ENCODE results near the gene TSSK3. TPM values are rescaled to one million over a fixed set of nuclear protein-coding genes. Genes with fewer than 3 reads are reported as not detected.

TSSK3 gene
- total RNA-seq, 2 donors from 2014 or later, result 1.2 to 1.9 TPM

DNA sequence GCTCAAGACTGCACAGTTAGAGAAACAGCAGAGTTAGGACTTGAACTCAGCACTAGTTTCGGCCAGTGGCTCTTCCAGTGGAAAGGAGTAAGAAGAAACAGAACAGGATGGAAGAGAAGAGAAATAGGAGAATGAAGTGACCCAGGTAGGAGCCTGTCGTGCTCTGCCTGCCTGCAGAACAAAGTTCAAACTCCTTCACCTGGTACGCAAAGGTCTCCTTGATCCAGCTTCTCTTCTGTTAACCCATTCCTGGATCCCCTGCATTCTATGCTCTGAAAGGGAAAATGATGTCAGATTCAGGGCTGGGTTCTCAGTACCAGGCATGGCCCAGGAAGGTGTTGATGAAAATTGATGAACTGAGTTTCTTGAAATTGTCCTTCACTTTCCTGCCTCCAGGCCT is 3.9 kb upstream of the TSSK3 start:
- Mint-ChIP-seq H3K9me3 (no peaks in the 10 kb centered on the region), H3K4me1 (ENCODE audit: low read depth) (peaks cover 35% of the 10 kb centered on the region), H3K27ac (no peak overlapping the region), H3K27me3 (ENCODE audit: low read depth) (peaks cover 5% of the 10 kb centered on the region), H3K36me3 (ENCODE audit: insufficient read depth in 2 of 2) (peaks cover 1 to 5% of the 10 kb centered on the region in 2 donors), H3K4me3 (no peak overlapping the region)
- ATAC-seq (replicated peaks in 1 of 2) (no peak), DNase-seq (no peak)

DNA sequence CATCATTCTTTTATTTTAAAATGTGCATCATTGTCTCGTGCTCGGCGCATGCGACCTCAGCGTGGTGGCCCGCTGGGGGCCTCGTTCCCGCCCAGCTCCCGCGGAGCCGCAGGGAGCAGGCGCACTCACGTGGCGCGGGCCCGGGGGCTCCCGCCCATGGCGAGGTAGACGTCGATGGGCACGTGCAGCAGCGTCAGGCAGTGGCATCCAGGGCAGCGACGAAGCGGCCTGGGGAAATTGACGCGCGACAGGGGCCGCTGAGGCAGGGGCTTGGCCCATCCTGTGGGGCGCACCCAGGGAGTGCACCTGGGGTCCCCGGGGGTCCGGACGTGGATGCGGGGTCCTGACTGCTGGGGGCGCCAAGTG is 1.0 kb upstream of the TSSK3 start:
- no peak for ATAC-seq (replicated peaks in 1 of 2)
- Mint-ChIP-seq H3K9me3 (no peaks in the 10 kb centered on the region), H3K27me3 (ENCODE audit: low read depth) (peaks cover 5% of the 10 kb centered on the region), H3K4me3 (peak overlapping the region in 1 of 2 donors; percentile 85), H3K4me1 (ENCODE audit: low read depth) (peaks cover 29% of the 10 kb centered on the region), H3K27ac (no peak overlapping the region), H3K36me3 (ENCODE audit: insufficient read depth in 2 of 2) (peaks cover 1 to 9% of the 10 kb centered on the region in 2 donors)
- no peak for DNase-seq

DNA sequence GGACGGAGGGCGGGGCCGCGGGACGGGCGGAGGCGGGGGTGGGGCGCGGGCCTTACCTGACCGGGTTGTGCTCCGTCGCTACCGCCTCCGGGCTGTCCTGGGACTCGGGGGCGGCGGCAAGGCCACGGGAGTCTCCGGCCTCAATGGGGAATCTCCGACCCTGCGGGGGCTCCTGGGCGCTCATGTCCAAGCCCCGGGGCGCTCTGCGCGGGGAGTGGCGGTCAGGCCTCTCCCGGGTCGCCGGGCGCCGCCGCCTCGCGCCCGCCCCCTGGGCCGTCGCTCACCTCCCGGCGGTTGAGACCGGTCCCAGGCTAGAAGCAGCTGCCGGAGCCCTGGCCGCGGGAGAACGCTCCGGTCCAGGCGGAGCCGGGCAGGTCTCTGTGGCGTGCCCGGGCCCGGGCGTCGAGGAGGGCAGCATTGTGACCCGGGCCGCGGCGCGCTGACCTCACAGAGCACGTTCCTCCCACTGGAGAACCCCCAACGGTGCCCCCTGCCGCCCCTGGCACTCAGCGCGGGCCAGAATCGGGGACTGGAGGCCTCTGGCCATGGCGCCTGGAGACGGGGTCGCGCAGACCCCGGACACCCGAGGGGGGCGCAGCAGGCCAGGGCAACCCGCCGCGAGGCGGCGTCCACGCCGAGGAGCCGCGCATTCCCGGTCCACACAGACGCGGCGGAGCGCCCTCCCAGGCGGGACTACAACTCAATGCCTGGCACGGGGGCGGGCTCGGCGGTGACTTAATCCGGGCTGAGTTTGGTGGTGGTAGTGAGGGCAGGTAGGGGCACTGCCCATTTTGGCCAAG is 465 bp upstream of the TSSK3 start:
- Mint-ChIP-seq H3K27ac (no peak overlapping the region), H3K4me3 (peak overlapping the region; percentile 29 to 41), H3K4me1 (ENCODE audit: low read depth) (peaks cover 24% of the 10 kb centered on the region), H3K27me3 (ENCODE audit: low read depth) (peaks cover 5% of the 10 kb centered on the region), H3K9me3 (no peaks in the 10 kb centered on the region), H3K36me3 (ENCODE audit: insufficient read depth in 2 of 2) (peaks cover 1 to 9% of the 10 kb centered on the region in 2 donors)
- peak; percentile 27 for DNase-seq
- peak; percentile 47 to 55 for ATAC-seq (replicated peaks in 1 of 2)

DNA sequence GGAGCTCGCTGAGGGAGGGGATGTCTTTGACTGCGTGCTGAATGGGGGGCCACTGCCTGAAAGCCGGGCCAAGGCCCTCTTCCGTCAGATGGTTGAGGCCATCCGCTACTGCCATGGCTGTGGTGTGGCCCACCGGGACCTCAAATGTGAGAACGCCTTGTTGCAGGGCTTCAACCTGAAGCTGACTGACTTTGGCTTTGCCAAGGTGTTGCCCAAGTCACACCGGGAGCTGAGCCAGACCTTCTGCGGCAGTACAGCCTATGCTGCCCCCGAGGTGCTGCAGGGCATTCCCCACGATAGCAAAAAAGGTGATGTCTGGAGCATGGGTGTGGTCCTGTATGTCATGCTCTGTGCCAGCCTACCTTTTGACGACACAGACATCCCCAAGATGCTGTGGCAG is 1.4 kb downstream of the TSSK3 start:
- Mint-ChIP-seq H3K4me1 (ENCODE audit: low read depth) (peaks cover 24% of the 10 kb centered on the region), H3K27ac (no peak overlapping the region), H3K9me3 (no peaks in the 10 kb centered on the region), H3K27me3 (ENCODE audit: low read depth) (peaks cover 5% of the 10 kb centered on the region), H3K36me3 (ENCODE audit: insufficient read depth in 2 of 2) (peaks cover 1 to 9% of the 10 kb centered on the region in 2 donors), H3K4me3 (no peak overlapping the region)
- DNase-seq (no peak), ATAC-seq (replicated peaks in 1 of 2) (no peak)

DNA sequence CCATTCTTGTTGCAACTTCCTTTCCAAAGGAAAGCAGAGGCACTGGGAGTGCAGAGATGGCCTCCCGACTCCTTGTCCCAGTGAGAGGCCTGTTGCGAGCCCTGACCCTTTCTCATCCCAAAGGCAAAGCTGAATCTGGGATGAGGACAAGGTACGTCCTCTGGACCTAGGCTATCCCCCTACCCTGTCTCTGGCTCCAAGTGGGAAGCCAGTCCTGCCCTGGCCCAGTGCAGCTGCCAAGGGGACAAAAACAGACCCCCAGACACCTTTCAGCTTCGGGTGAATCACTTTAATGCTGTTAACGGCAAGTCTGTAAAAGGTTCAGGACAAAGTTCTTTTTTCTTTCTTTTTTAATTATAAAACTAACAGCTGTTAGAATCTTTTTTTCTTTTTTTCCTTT is 2.5 kb downstream of the TSSK3 start:
- H3K36me3 Mint-ChIP-seq (ENCODE audit: insufficient read depth in 2 of 2), result peaks cover 1 to 9% of the 10 kb centered on the region in 2 donors
- ATAC-seq (replicated peaks in 1 of 2) (no peak), DNase-seq (no peak)

DNA sequence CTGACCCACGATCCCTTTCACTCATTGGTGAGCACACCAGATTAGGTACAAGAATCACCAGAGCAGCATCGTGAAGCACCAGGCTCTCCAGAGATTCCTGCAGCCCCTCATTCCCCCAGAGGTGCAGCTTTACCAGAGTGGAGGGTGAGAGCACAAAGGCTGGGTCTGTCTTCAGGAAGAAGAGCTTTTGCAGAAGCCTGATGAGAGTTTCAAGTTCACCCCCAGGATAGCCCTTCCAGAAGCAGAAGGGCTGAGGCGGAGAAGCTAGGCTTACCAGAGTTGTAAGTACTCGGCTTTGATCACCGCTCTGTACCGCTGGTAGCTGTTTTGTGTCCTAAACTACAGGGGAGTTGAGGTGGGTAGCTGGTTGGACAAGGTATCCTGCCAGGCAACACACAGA is 3.1 kb downstream of the TSSK3 start:
- no peaks in the 10 kb centered on the region for H3K9me3 Mint-ChIP-seq
- H3K36me3 Mint-ChIP-seq (ENCODE audit: insufficient read depth in 2 of 2), result peaks cover 1 to 9% of the 10 kb centered on the region in 2 donors
- ATAC-seq (replicated peaks in 1 of 2) (no peak), DNase-seq (no peak)
- H3K4me1 Mint-ChIP-seq (ENCODE audit: low read depth), result peaks cover 13% of the 10 kb centered on the region
- H3K4me3 Mint-ChIP-seq, result no peak overlapping the region
- peaks cover 5% of the 10 kb centered on the region for H3K27me3 Mint-ChIP-seq (ENCODE audit: low read depth)
- H3K27ac Mint-ChIP-seq, result no peak overlapping the region

More for the DNA sequence above, 2.5 kb downstream of the TSSK3 start:
- Mint-ChIP-seq H3K4me1 (ENCODE audit: low read depth) (peaks cover 19% of the 10 kb centered on the region), H3K9me3 (no peaks in the 10 kb centered on the region), H3K27me3 (ENCODE audit: low read depth) (peaks cover 5% of the 10 kb centered on the region), H3K27ac (no peak overlapping the region), H3K4me3 (no peak overlapping the region)

DNA sequence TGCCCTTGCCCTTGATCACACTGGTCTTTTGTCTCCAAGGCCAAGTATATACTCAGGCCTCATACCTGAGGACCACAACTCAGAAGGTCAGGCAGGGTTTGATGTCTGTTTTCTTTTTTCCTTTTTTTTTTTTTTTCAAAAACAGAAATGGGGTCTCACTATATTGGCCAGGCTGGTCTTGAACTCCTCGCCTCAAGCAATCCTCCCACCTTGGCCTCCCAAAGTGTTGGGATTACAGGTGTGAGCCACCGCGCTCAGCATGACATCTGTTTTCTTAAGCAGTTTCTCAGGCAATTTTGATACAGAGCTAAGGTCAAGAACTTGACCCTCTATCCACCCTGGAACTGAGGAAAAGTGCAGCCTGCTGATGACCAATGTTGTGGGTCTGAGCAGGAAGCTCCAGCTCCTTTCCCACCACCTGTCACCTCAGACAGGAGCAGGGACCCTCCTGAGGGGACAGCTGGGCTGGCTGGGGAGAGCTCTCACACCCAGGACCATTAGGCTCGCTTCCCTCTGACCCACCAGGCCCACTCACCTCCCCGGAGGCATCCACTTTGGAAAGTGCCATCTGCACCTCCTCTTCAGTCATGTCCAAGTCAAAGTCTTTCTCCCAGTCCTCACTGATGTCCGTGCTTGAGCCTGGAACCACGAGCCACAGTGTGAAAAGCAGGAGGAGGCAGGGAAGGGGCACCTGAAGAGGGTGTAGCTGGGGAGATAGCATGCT is 5.7 kb downstream of the TSSK3 start:
- ATAC-seq (replicated peaks in 1 of 2) (no peak), DNase-seq (no peak)
- Mint-ChIP-seq H3K27ac (no peak overlapping the region), H3K4me1 (ENCODE audit: low read depth) (peaks cover 16% of the 10 kb centered on the region), H3K9me3 (no peaks in the 10 kb centered on the region), H3K27me3 (ENCODE audit: low read depth) (no peaks in the 10 kb centered on the region), H3K4me3 (no peak overlapping the region), H3K36me3 (ENCODE audit: insufficient read depth in 2 of 2) (peaks cover 1 to 6% of the 10 kb centered on the region in 2 donors)

DNA sequence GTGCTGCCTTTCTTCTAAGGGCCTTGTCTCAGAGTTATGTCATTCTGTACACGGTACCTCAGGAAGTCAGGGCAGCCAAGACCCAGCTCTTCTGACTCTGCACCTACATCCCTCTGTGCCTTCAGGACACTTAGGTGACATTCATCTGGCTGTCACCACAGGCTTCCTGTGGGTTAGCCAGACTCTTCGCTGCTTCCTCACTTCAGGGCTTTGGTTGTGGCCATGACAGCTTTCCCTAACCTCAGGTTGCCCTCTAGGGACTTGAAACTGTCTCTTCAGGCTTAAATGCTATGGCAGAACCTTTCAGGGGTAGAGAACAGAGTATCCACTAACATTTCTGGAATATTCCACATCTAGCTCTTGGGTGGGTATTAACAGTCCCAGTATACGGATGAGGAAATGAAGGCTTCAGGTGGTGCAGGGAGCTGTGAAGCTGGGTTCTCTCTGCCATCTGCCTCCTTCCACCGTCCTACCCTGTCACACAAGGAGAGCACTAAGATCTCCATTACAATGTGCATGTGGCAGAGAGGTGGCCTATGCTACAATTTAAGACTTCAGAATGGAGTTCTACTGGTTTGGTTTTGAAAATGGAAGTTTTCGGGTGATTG is 9.9 kb downstream of the TSSK3 start:
- peak; percentile 23 to 29 for DNase-seq
- peaks cover 16% of the 10 kb centered on the region for H3K4me1 Mint-ChIP-seq (ENCODE audit: low read depth)
- H3K9me3 Mint-ChIP-seq, result no peaks in the 10 kb centered on the region
- H3K27ac Mint-ChIP-seq, result peak overlapping the region; percentile 23
- H3K27me3 Mint-ChIP-seq (ENCODE audit: low read depth), result no peaks in the 10 kb centered on the region
- peaks cover 2 to 7% of the 10 kb centered on the region in 2 donors for H3K36me3 Mint-ChIP-seq (ENCODE audit: insufficient read depth in 2 of 2)
- peak; percentile 54 to 77 for ATAC-seq (replicated peaks in 1 of 2)
- no peak overlapping the region for H3K4me3 Mint-ChIP-seq

DNA sequence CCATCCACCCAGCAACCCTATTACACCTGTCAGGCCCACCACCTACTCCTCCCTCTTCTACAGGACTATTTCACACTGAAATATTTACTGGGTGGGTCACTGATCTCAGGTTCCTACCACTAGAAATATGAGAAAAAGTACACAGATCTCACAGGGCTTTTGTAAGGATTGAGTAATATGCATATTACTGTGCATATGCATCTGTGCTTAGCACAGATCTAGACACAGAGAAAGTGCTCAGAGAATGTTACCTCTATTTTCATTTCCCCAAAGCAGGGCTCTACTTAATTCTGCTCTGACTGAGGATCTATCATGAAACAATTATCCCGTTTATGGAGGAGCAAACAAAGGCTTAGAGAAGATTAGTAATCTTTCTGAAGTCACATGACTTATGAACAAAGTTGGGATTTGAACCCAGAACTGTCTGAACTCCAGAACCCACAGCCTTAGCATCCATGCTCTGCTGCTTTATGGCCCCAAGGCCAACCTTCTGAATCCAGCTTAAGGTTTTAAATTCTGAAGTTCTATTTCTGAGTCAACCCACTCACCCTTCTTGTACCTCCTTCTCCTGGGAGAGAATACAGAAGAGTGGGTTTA is 11.8 kb downstream of the TSSK3 start:
- ATAC-seq (replicated peaks in 1 of 2) (no peak), DNase-seq (no peak)
- Mint-ChIP-seq H3K27ac (peak overlapping the region; percentile 14), H3K4me1 (ENCODE audit: low read depth) (peaks cover 16% of the 10 kb centered on the region), H3K36me3 (ENCODE audit: insufficient read depth in 2 of 2) (peaks cover 2 to 8% of the 10 kb centered on the region in 2 donors), H3K27me3 (ENCODE audit: low read depth) (no peaks in the 10 kb centered on the region), H3K9me3 (no peaks in the 10 kb centered on the region), H3K4me3 (no peak overlapping the region)

DNA sequence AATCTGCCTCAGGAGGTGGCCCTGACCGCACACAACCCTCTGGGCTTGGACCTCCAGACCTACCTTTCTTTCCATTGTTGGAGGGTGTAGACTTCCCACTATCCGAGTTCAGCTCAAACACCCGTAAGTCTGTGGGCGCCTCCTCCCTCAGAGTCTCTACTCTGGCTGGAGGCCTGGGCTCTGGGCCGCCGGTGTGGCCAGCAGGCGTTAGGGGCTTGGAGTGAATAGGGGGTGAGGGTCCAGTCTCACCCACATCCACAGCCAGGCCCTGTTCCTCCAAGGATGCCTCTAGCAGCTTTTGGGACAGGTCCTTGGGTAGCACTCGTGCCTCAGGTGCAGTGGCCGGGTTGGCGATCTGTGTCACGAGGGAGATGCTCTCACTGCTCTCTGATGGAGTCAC is 13.9 kb downstream of the TSSK3 start:
- peaks cover 2 to 15% of the 10 kb centered on the region in 2 donors for H3K36me3 Mint-ChIP-seq (ENCODE audit: insufficient read depth in 2 of 2)
- no peak overlapping the region for H3K4me3 Mint-ChIP-seq
- H3K4me1 Mint-ChIP-seq (ENCODE audit: low read depth), result peaks cover 16% of the 10 kb centered on the region
- H3K27ac Mint-ChIP-seq, result no peak overlapping the region
- DNase-seq, result no peak
- H3K9me3 Mint-ChIP-seq, result no peaks in the 10 kb centered on the region
- no peak for ATAC-seq (replicated peaks in 1 of 2)
- H3K27me3 Mint-ChIP-seq (ENCODE audit: low read depth), result no peaks in the 10 kb centered on the region

DNA sequence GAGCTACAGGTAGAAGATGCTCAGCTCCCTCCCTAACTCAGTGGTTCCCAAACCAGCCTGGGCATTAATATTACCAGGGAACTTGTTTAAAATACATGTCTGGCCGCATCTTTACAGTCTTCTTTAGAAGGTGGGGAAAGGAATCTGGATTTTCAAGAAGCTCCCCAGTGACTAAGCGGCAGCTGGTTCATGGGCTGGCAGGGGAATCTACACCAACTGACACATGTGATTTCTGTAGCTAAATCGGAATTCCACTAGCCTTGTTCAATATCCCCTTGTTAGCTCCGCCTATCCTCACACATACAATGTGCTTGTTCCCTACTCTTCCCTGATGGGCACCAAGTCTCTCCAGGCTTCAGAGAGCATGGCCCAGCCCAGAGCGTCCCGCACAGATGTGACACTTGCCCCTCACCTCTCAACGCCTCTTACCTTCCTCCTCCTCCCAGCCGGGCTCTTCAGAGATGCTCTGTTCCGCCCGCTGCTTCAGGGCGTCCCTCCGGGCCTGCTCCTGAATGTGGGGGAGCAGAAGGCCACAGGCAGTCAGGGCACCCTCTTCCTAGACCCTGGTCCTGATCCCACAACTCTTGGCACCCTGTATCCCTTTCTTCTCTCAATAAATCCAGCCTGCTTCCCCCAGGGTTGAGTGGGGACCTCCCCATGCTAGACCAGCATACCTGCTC is 15.3 kb downstream of the TSSK3 start:
- H3K9me3 Mint-ChIP-seq, result no peaks in the 10 kb centered on the region
- no peak for DNase-seq
- H3K36me3 Mint-ChIP-seq (ENCODE audit: insufficient read depth in 2 of 2), result peaks cover 2 to 19% of the 10 kb centered on the region in 2 donors
- H3K4me1 Mint-ChIP-seq (ENCODE audit: low read depth), result peaks cover 2% of the 10 kb centered on the region
- no peak for ATAC-seq (replicated peaks in 1 of 2)
- H3K4me3 Mint-ChIP-seq, result no peak overlapping the region
- H3K27me3 Mint-ChIP-seq (ENCODE audit: low read depth), result no peaks in the 10 kb centered on the region
- H3K27ac Mint-ChIP-seq, result no peak overlapping the region

DNA sequence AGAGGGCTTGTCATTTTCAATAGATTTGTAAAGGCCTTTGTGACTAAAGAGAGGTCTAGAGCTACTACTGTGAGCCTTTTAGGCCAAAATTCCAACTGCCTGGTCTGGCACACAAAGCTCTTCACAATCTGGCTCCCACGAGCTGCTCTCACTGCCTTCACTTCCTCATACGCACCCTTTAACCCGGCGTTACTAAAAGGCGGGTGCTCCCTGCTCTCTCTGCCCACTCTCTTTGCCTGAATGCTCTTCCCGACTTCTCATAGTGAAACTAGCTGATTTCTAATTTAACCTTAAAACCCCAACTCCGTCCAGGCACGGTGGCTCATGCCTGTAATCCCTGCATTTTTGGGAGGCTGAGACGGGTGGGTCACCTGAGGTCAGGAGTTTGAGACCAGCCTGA is 17.7 kb downstream of the TSSK3 start:
- H3K36me3 Mint-ChIP-seq (ENCODE audit: insufficient read depth in 2 of 2), result peaks cover 0 to 22% of the 10 kb centered on the region in 2 donors

More for the DNA sequence above, 17.7 kb downstream of the TSSK3 start:
- DNase-seq (no peak), ATAC-seq (replicated peaks in 1 of 2) (no peak)
- Mint-ChIP-seq H3K9me3 (no peaks in the 10 kb centered on the region), H3K27me3 (ENCODE audit: low read depth) (no peaks in the 10 kb centered on the region), H3K4me3 (no peak overlapping the region), H3K4me1 (ENCODE audit: low read depth) (no peaks in the 10 kb centered on the region), H3K27ac (no peak overlapping the region)
